Stimulated activated CD4-positive, alpha-beta T cell treated with anti-CD3 and anti-CD28 coated beads, Interleukin-2, amount 100 ng/mL, for 4 hours (primary cell): ENCODE measurements around the gene PNN.
"Not testable (repeated sequence)": the region's sequence is repeated elsewhere in the genome, so short reads cannot be mapped to it uniquely, and the experiment has no call there.

Source experiments
- DNase-seq: peaks from one replicate; pipeline ENCODE4 v3.0.0-alpha.2; 2020; ENCODE audit warnings: low read depth

PNN gene

DNA sequence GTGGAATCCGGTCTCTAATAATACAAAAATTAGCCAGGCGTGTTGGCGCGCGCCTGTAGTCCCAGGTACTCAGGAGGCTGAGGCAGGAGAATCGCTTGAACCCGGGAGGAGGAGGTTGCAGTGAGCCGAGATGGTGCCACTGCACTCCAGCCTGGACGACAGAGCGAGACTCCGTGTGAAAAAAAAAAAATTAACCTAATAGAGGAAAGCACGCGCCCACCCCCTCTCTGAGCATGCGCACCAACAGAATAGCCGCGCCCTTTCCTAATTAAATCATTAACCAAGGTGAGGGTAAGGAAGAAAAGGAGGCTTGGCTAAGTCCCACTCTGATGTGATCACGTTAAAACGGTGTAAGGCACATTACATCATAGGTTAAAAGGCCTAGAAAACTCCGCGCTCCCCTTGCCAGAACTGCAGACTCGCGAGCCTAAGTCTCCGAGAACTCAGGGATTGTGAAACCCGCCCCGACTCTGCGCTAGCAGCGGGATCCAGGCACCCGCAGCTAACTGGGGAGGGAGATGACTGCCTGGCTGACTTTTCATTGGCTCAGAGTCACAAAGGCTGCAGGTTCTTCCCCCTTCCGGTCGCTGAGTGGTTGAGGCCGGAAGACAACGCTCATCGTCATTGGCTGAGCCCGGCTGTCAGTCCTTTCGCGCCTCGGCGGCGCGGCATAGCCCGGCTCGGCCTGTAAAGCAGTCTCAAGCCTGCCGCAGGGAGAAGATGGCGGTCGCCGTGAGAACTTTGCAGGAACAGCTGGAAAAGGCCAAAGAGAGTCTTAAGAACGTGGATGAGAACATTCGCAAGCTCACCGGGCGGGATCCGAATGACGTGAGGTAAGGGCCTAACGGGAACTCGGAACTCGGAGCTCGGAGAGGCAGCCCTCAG is at the start of gene PNN:
Gene PNN, plus strand, starts transcription at position 695 of the 885 bp plus-strand sequence. Its CDS starts 26 bp downstream, at position 721.
- peak; percentile 96 for DNase-seq

DNA sequence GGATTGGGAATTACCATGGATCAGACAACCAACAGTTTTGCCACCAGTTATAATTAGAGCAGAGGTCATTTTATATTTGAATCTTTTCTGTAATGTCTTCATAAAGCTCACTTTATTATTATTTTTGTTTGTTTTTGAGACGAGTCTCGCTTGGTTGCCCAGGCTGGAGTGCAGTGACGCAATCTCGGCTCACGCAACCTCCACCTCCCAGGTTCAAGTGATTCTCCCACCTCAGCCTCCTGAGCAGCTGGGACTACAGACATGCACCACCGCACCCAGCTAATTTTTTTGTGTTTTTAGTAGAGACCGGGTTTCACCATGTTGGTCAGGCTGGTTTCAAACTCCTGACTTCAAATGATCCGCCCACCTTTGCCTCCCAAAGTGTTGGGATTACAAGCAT is 37.2 kb upstream of the PNN start:
- not testable (repeated sequence) for DNase-seq

DNA sequence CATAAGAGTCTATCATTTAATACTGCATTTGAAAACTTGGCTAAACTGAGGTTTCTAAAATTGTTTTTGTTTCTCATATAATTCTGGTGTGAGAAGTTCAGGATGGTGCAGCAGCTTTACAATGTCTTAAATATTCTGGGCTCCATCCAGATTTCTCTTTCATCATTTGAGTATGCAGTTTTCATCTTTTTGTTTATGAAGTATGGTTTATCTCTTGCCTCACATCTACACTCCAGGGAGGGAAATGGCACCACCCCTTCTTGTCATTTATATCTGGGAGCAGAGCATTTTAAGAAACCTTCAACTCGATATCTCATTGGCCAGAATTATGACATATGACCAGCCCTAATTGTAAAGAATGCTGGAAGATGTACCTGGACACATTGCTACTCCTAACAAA is 36.6 kb upstream of the PNN start:
- DNase-seq, result no peak

DNA sequence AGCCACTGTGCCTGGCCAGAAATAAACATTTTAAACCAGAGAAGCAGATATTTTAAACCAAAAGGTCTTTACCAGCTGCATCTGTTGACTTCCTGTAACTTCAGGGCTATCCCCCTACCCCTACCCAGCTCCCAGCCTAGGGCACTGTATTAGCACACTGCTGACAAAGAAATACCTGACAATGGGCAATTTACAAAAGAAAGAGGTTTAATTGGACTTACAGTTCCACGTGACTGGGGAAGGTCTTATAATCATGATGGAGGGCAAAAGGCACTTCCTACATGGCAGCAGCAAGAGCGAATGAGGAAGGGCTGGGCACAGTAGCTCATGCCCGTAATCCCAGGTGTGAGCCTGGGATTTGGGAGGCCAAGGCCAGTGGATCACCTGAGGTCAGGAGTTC is 34.9 kb upstream of the PNN start:
- no peak for DNase-seq

DNA sequence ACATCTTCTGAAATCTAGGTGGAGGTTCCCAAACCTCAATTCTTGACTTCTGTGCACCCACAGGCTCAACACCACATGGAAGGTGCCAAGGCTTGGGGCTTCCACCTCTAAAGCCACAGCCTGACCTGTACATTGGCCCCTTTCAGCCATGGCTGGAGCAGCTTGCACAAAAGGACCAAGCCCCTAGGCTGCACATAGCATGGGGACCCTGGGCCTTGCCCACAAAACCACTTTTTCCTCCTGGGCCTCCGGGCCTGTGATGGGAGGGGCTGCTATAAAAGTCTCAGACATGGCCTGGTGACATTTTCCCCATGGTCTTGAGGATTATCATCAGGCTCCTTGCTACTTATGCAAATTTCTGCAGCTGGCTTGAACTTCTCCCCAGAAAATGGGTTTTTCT is 33.4 kb upstream of the PNN start:
- DNase-seq, result not testable (repeated sequence)

DNA sequence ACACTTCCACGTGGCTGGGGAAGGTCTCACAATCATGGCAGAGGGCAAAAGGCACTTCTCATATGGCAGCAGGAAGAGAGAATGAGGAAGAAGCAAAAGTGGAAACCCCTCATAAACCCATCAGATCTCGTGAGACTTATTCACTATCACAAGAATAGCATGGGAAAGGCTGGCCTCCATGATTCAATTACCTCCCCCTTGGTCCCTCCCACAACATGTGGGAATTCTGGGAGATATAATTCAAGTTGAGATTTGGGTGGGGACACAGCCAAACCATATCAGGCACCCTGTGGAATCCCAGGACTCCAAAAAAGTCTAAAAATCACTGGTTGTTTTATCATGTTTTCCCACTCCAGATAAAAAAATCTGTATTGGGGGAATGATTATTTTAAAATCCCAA is 31.8 kb upstream of the PNN start:
- not testable (repeated sequence) for DNase-seq

DNA sequence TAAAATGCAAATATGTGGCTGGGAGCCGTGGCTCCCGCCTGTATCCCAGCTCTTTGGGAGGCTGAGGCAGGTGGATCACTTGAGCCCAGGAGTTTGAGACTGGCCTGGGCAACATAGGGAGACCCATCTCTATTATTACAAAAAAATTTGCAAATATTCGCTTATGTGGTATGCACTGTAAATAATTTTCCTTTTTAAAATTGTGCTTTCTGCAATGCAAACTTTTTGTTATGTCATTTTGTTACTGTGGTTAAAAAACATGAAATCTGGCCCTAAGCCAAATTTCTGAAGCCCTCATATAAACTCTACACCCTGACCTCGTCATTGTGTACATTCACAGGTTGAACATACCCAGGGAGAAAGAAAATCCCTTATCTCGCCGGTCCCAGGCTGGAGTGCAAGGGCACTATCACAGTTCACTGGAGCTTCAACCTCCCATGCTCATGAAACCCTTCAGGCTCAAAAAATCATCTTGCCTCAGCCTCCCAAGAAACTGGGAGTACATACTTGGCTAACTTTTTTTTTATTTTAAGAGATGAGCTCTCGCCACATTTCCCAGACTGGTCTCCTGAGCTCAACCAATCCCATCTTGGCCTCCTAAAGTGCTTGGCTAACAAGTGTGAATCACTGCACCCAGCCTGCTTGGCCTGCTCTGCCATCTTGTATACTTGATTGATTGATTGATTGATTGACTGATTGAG is 29.6 kb upstream of the PNN start:
- DNase-seq, result no peak

DNA sequence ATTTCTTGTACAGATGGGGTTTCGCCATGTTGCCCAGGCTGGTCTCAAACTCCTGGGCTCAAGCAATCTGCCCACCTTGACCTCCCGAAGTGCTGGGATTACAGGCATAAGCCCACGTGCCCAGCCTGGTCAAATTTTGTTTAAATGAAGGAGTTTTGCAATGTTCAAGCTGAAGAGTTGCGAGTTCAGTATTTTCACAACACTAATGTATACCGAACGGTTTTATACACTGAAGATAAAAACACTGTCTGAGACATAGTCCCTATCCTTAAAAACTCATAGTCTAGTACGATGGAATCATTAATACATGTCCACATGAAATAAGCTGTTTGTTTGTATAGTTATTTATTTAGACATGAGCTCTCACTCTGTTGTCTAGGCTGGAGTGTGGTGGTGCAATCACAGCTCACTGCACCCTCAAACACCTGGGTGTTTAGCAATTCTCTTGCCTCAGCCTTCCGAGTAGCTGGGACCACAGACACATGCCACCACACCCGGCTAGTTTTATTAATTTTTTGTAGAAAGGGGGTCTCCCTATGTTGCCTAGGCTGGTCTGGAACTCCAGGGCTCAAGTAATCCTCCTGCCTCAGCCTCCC is 20.4 kb upstream of the PNN start:
- no peak for DNase-seq

DNA sequence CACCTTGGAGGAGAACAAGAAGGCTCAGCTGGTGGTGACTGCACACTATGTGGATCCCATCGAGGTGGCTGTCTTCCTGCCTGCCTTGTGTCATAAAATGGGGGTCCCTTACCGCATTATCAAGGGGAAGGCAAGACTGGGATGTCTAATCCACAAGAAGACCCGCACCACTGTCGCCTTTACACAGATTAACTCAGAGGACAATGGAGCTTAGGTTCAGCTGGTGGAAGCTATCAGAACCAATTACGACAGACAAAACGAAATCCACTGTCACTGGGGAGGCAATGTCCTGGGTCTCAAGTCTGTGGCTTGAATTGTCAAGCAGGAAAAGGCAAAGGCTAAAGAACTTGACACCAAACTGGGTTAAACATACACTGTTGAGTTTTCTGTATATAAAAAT is 17.6 kb upstream of the PNN start:
- no peak for DNase-seq

DNA sequence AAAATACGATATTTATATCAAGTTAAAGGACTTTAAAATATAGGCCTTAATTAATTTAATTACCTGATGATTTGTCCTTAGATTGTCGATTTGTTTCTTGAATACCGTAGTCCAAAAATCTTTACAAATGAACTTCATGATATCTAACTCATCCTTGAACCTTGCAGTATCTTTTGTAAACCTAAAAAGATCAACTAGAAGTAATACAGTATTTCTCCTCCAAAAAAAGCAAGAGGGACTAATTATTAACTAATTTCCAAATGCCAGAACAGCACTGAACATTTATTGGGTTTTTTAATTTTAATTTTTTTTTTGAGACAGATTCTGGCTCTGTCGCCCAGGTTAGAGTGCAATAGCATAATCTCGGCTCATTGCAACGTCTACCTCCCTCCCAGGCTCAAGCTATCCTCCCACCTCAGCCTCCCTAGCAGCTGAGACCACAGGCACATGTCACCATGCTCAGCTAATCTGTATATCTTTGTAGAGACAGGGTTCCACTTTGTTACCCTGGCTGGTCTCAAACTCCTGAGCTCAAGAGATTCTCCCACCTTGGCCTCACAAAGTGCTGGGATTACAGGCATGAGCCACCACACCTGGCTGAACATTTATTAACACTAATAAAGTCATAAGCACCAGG is 16.7 kb upstream of the PNN start:
- no peak for DNase-seq

DNA sequence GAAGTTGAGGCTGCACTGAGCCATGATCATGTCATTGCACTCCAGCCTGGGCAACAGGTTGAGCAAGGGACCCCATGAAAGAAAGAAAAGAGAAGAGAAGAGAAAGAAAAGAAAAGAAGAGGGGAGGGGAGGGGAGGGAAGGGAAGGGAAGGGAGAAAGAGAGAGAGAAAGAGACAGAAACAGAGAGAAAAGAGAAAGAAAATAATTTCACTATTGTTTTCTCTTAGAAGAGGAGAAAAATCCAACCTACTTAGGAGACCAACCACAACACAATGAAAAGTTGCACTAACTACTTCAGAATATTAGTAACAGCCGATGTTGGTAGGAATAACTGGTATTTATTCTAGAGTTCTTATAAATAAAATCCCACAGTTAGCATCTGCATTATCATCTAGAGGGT is 14.6 kb upstream of the PNN start:
- DNase-seq, result no peak

DNA sequence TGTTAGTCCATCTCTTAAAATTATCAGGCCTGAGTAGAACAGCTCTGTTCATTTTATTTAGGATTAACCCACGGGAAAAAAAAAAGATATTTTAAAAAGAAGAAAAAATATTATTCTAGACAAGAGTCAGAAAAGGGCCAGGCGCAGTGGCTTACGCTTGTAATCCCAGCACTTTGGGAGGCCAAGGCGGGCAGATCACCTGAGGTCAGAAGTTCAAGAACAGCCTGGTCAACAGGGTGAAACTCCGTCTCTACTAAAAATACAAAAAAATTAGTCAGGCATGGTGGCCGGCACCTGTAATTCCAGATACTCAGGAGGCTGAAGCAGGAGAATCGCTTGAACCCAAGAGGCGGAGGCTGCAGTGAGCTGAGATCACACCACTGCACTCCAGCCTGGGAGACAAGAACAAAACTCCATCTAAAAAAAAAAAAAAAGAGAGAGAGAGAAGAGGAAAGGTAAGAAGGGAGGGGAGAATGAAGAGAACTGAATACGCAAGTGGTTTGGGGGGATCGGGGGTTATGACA is 7.2 kb upstream of the PNN start:
- DNase-seq, result not testable (repeated sequence)

DNA sequence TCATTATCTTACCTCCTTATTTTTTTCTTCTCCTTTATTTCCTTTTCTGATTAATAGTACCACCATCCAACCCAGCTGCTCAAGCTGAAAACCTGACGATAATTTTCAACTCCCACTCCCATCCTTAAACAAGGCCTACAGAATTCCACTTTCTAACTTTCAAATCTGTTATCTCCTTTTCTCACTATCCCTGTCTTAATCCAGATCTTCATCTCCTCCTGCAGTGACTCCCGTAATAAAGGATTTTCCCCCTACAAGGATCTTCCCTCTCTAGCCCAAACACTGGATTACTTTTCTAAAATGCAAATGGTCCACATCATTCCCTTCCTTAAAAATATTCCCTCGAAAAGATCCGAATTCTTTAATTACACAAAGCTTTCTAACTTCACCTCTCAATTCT is 6.5 kb upstream of the PNN start:
- no peak for DNase-seq

DNA sequence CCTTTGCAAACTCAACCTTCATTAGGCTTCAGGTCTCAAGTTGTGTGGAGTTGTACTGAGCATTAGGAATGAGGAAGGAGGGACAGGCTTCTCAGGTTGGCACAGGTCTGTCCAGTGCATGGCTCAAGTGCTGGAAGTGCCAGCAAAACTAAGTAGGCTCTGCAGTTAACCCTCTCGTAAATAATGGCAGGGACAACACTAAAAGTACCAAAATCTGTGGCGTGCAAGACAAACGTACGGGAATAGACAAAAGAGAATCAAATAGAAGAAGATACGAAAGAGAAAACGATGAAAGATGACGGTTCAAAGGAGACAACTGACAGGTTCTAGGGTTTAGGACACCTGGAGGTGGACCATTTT is 5.5 kb upstream of the PNN start:
- no peak for DNase-seq

DNA sequence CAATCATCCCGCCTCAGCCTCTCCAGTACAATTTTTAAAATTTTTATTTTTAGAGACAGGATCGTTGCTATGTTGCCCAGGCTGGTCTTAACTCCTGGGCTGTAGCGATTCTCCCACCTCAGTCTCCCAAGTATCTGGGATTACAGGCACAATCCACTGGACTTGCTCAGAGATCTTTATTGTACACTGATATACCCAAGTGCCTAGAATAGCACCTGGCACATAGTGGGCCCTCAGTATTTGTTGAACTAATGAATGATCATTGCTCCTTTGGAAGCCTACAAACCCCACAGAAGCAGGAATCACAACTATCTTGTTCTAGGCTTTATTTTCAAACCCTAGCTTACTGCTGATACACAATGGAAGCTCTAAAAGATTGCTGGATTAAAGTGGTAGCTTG is 1.9 kb upstream of the PNN start:
- DNase-seq, result no peak

DNA sequence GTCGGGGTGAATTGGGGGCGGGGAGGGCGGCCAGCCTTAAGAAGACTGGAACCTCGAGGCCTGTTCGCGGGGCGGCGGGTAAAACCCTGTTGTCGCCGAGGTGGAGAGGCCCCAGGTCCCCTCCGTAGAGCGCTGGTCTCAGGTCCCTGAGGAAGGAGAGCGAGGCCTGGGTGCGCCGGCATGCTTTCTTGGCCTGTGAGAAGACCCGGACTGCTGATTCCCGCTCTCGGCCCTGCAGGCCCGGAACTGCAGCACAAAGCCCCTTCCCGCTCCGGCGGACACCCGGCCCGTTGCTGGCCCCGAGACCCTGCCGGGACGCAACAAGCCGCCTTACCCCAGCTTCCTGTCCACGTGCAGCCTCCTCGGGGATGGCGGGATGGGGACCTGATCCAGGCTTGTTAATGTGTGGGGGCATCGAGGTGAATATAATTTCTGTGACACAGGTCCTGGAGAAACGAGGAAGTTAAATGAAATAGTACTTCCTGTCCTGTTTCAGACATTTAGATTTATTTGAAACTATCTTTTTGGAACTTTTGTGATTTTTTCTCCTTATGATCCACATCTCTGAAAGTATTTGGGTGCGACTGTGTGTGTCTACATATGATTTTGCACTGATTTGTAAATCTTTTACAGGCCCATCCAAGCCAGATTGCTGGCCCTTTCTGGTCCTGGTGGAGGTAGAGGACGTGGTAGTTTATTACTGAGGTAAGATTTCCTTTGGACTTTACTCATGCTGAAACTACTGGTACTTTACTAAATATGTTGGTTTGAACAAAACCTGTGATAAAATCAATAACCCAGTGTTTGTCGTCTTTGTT is 600 bp downstream of the PNN start:
- peak; percentile 2 for DNase-seq

DNA sequence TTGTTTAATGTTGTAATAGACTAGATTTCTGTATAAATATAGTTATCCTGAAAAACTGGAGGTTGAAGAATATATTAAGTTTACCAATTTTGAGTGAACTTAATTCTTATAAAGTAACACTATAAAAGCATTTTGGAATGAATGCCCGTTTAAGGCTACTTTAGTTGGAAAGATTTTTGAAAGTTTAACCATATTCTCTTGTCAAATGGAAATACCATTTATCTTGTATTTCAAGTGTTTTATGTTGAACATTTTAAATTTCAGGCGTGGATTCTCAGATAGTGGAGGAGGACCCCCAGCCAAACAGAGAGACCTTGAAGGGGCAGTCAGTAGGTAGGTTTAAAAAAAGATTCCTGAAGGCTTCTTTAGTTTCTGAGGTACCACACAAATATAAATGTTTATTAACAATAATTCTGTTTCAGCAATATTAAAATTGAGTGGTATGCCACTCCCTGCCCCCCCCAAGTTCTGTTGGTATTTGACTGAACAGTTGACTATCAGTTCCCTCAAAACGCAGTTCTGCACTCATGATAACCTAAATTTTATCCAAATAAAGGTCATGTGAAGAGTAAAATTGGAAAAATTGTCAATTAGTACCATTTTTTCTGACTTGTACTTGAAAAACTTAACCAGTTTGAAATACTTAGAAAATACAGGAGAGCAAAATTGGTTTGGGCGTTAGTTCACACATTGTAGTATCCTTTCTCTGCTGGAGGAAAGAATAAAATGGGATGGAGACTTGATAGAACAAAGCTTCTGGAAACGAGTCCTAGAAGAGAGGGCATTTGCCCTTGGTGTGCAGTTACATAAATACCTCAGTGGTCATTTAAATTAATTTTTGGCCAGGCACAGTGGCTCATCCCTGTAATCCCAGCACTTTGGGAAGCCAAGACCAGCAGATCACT is 1.5 kb downstream of the PNN start:
- no peak for DNase-seq

DNA sequence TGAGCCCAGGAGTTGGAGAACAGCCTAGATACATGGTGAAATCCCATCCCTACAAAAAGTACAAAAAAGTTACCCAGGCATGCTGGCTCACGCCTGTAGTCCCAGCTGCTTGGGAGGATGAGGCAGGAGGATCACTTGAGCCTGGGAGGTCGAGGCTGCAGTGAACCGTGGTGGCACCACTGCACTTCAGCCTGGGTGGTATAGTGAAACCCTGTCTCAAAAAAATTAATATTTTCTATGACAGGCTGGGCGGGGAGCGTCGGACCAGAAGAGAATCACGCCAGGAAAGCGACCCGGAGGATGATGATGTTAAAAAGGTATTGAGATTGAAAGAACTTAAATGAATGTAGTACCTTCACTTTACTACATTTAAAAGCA is 2.1 kb downstream of the PNN start:
- DNase-seq, result no peak

DNA sequence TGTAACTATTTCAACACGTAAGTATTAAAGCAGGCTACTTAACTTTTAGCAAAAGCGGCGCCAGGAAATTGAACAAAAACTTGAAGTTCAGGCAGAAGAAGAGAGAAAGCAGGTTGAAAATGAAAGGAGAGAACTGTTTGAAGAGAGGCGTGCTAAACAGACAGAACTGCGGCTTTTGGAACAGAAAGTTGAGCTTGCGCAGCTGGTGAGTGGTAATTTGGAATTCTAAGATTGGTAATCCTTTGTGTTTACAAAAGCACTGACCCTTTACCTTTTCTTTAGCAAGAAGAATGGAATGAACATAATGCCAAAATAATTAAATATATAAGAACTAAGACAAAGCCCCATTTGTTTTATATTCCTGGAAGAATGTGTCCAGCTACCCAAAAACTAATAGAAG is 4.0 kb downstream of the PNN start:
- no peak for DNase-seq

DNA sequence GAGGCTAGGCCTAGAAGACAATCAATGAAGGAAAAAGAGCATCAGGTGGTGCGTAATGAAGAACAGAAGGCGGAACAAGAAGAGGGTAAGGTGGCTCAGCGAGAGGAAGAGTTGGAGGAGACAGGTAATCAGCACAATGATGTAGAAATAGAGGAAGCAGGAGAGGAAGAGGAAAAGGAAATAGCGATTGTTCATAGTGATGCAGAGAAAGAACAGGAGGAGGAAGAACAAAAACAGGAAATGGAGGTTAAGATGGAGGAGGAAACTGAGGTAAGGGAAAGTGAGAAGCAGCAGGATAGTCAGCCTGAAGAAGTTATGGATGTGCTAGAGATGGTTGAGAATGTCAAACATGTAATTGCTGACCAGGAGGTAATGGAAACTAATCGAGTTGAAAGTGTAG is 5.5 kb downstream of the PNN start:
- DNase-seq, result no peak
